ENCODE data around the gene MBNL3. TPM values are rescaled to one million over a fixed set of nuclear protein-coding genes. Genes with fewer than 3 reads are reported as not detected.

Gene MBNL3
- total RNA-seq, 1 donor from 2014 or later: 3.4 TPM

GRCh38 chrX:132406106-132406505 is 82.7 kb downstream of the MBNL3 start:
- Histone ChIP-seq H4K20me1 (ENCODE audit: low read depth) (no peaks in the 10 kb centered on the region), H3K36me3 (no peaks in the 10 kb centered on the region), H3K4me2 (no peak overlapping the region), H3K9ac (no peak overlapping the region), H3K9me3 (ENCODE audit: low read depth) (no peaks in the 10 kb centered on the region), H3K4me1 (peaks cover 30% of the 10 kb centered on the region), H3K4me3 (no peak overlapping the region), H3F3A (ENCODE audit: low read depth) (no peaks in the 10 kb centered on the region), H3K79me2 (ENCODE audit: low read depth) (no peaks in the 10 kb centered on the region), H3K27ac (no peak overlapping the region), H2AFZ (replicated peaks) (no peak overlapping the region), H3K27me3 (no peaks in the 10 kb centered on the region)
- TF ChIP-seq, protein P1, sequence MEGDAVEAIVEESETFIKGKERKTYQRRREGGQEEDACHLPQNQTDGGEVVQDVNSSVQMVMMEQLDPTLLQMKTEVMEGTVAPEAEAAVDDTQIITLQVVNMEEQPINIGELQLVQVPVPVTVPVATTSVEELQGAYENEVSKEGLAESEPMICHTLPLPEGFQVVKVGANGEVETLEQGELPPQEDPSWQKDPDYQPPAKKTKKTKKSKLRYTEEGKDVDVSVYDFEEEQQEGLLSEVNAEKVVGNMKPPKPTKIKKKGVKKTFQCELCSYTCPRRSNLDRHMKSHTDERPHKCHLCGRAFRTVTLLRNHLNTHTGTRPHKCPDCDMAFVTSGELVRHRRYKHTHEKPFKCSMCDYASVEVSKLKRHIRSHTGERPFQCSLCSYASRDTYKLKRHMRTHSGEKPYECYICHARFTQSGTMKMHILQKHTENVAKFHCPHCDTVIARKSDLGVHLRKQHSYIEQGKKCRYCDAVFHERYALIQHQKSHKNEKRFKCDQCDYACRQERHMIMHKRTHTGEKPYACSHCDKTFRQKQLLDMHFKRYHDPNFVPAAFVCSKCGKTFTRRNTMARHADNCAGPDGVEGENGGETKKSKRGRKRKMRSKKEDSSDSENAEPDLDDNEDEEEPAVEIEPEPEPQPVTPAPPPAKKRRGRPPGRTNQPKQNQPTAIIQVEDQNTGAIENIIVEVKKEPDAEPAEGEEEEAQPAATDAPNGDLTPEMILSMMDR (IDR thresholded peaks at IDR 0.05): no peak
- TF ChIP-seq EZH2 (IDR thresholded peaks at IDR 0.05) (no peak), EZH2phosphoT487 (IDR thresholded peaks at IDR 0.05) (no peak)
- Mint-ChIP-seq H3K4me3 (no peak overlapping the region), H3K9me3 (no peaks in the 10 kb centered on the region), H3K27me3 (ENCODE audit: insufficient read depth, low read depth) (no peaks in the 10 kb centered on the region), H3K4me1 (peaks cover 40% of the 10 kb centered on the region), H3K36me3 (peaks cover 2% of the 10 kb centered on the region), H3K27ac (no peak overlapping the region)
- DNase-seq (ENCODE audit: low spot score): no peak

DNA sequence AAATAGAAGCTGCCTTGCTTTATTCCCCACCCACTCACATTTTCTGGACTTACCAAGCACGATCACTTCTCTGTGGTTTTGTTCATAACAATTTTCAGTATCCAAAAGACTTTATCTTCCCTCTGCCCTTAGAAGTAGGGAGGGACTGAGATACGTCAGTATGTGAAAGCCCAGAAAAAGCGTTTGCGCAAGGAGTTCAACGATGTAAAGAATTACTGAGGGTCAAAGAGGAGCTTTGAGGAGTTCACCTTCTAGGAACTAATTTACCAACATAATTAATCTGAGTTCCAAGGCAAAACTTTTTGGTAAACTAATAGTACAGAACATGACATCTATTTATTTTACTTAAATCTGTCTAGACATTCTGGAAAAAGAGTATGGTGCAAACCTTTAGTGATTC is 84.6 kb downstream of the MBNL3 start:
- no peaks in the 10 kb centered on the region for H3K27me3 Mint-ChIP-seq (ENCODE audit: insufficient read depth, low read depth)
- Histone ChIP-seq H3K4me1 (peaks cover 12% of the 10 kb centered on the region), H3K27ac (no peak overlapping the region), H4K20me1 (ENCODE audit: low read depth) (no peaks in the 10 kb centered on the region), H3K9me3 (ENCODE audit: low read depth) (no peaks in the 10 kb centered on the region), H3K4me2 (no peak overlapping the region), H2AFZ (replicated peaks) (no peak overlapping the region), H3K36me3 (no peaks in the 10 kb centered on the region), H3K27me3 (no peaks in the 10 kb centered on the region), H3K79me2 (ENCODE audit: low read depth) (no peaks in the 10 kb centered on the region), H3K4me3 (no peak overlapping the region), H3K9ac (no peak overlapping the region), H3F3A (ENCODE audit: low read depth) (no peaks in the 10 kb centered on the region)
- no peak for DNase-seq (ENCODE audit: low spot score)
- no peaks in the 10 kb centered on the region for H3K9me3 Mint-ChIP-seq
- H3K27ac Mint-ChIP-seq: no peak overlapping the region
- peaks cover 22% of the 10 kb centered on the region for H3K4me1 Mint-ChIP-seq
- peaks cover 2% of the 10 kb centered on the region for H3K36me3 Mint-ChIP-seq
- no peak for TF ChIP-seq EZH2 (IDR thresholded peaks at IDR 0.05)
- TF ChIP-seq, protein P1 (IDR thresholded peaks at IDR 0.05): no peak
- TF ChIP-seq EZH2phosphoT487 (IDR thresholded peaks at IDR 0.05): no peak
- no peak overlapping the region for H3K4me3 Mint-ChIP-seq

DNA sequence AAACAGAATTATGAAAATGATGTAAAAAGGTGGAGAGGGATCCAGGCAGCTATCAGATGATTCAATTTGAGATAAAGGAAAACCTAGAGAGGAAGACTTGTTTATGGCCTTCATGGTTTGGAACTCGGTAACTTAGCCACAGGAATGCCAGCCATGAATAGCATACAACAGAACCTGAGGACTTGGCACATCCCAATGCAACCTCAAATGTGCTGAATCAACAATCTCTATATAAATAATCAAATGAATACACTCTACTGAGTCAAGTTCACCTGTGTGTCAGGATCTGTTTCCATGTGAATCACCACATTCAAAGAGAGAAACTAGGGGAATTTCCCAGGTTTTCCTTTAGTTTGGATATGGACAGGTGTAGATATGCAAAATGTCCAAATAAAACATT is 86.9 kb downstream of the MBNL3 start:
- no peak for DNase-seq (ENCODE audit: low spot score)
- Mint-ChIP-seq H3K27ac (no peak overlapping the region), H3K27me3 (ENCODE audit: insufficient read depth, low read depth) (no peaks in the 10 kb centered on the region), H3K4me1 (peaks cover 8% of the 10 kb centered on the region), H3K36me3 (peaks cover 2% of the 10 kb centered on the region), H3K9me3 (no peaks in the 10 kb centered on the region), H3K4me3 (no peak overlapping the region)
- TF ChIP-seq, protein P1 (IDR thresholded peaks at IDR 0.05): no peak
- TF ChIP-seq EZH2phosphoT487 (IDR thresholded peaks at IDR 0.05) (no peak), EZH2 (IDR thresholded peaks at IDR 0.05) (no peak)
- Histone ChIP-seq H3K9me3 (ENCODE audit: low read depth) (no peaks in the 10 kb centered on the region), H4K20me1 (ENCODE audit: low read depth) (no peaks in the 10 kb centered on the region), H3K4me3 (no peak overlapping the region), H2AFZ (replicated peaks) (no peak overlapping the region), H3K27ac (no peak overlapping the region), H3K4me2 (no peak overlapping the region), H3K4me1 (no peaks in the 10 kb centered on the region), H3K9ac (no peak overlapping the region), H3F3A (ENCODE audit: low read depth) (peaks cover 8% of the 10 kb centered on the region), H3K27me3 (no peaks in the 10 kb centered on the region), H3K36me3 (no peaks in the 10 kb centered on the region), H3K79me2 (ENCODE audit: low read depth) (no peaks in the 10 kb centered on the region)
